ENCODE data around the gene HS3ST5. TPM values are rescaled to one million over a fixed set of nuclear protein-coding genes. Genes with fewer than 3 reads are reported as not detected.

The HS3ST5 gene
- total and polyA plus RNA-seq, 2 experiments from 2014 or later = 2.8 to 3.5 TPM

DNA sequence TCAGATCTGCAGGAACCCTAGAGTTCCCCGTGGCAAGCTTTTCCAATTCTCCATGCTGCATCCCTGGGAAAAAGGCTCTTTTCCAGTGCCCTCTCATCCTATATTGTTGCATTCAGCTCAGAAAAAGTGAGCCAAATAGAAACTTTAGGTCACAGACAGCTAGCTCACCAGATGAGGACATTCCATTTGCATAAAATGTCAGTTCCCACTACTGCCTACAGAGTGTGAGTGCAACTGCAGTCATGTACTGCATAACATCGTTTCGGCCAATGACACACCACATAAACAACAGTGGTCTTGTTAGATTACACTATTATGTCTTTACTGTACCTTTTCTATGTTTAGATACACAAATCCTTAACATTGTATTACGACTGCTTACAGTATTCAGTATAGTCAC, 8.6 kb downstream of the HS3ST5 start:
- H3K4me1 ChIP-seq (ENCODE audit: insufficient read depth) = peaks cover 45% of the 10 kb centered on the region

More for the DNA sequence above, 8.6 kb downstream of the HS3ST5 start:
- H3K27me3 ChIP-seq (ENCODE audit: insufficient read depth) = no peaks in the 10 kb centered on the region
- Mint-ChIP-seq H3K9me3 (no peaks in the 10 kb centered on the region), H3K27me3 (ENCODE audit: insufficient read depth, low read depth, poor library complexity) (peaks cover 3% of the 10 kb centered on the region), H3K36me3 (ENCODE audit: low read depth) (peaks cover 9% of the 10 kb centered on the region; the same call in 2 of the 3 replicates), H3K4me1 (peaks cover 46% of the 10 kb centered on the region), H3K27ac (no peak overlapping the region), H3K4me3 (no peak overlapping the region)
- TF ChIP-seq ZNF331 (CRISPR knock-in tag; IDR thresholded peaks at IDR 0.05; ENCODE audit: low read depth) = no peak
- TF ChIP-seq ZNF114 (CRISPR knock-in tag; IDR thresholded peaks at IDR 0.05) = no peak
- TF ChIP-seq EZH2phosphoT487 (IDR thresholded peaks at IDR 0.05; ENCODE audit: unreplicated experiment) = no peak
- TF ChIP-seq, protein P1, sequence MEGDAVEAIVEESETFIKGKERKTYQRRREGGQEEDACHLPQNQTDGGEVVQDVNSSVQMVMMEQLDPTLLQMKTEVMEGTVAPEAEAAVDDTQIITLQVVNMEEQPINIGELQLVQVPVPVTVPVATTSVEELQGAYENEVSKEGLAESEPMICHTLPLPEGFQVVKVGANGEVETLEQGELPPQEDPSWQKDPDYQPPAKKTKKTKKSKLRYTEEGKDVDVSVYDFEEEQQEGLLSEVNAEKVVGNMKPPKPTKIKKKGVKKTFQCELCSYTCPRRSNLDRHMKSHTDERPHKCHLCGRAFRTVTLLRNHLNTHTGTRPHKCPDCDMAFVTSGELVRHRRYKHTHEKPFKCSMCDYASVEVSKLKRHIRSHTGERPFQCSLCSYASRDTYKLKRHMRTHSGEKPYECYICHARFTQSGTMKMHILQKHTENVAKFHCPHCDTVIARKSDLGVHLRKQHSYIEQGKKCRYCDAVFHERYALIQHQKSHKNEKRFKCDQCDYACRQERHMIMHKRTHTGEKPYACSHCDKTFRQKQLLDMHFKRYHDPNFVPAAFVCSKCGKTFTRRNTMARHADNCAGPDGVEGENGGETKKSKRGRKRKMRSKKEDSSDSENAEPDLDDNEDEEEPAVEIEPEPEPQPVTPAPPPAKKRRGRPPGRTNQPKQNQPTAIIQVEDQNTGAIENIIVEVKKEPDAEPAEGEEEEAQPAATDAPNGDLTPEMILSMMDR (conservative IDR thresholded peaks at IDR 0.05; ENCODE audit: low read depth in 2 of 2) = no peak
- no peak for TF ChIP-seq JUNB (IDR thresholded peaks at IDR 0.05; ENCODE audit: unreplicated experiment)
- TF ChIP-seq NANOG (IDR thresholded peaks at IDR 0.05; ENCODE audit: borderline replicate concordance) = no peak
- TF ChIP-seq CREB1 (CRISPR knock-in tag; IDR thresholded peaks at IDR 0.05; ENCODE audit: low read depth) = no peak
- TF ChIP-seq, protein P2, sequence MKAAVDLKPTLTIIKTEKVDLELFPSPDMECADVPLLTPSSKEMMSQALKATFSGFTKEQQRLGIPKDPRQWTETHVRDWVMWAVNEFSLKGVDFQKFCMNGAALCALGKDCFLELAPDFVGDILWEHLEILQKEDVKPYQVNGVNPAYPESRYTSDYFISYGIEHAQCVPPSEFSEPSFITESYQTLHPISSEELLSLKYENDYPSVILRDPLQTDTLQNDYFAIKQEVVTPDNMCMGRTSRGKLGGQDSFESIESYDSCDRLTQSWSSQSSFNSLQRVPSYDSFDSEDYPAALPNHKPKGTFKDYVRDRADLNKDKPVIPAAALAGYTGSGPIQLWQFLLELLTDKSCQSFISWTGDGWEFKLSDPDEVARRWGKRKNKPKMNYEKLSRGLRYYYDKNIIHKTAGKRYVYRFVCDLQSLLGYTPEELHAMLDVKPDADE (IDR thresholded peaks at IDR 0.05) = no peak
- no peak for TF ChIP-seq POLR2AphosphoS5 (IDR thresholded peaks at IDR 0.05; ENCODE audit: low read depth)
- no peak for TF ChIP-seq EZH2 (IDR thresholded peaks at IDR 0.05; ENCODE audit: low read depth, unreplicated experiment)
- TF ChIP-seq, protein P3, sequence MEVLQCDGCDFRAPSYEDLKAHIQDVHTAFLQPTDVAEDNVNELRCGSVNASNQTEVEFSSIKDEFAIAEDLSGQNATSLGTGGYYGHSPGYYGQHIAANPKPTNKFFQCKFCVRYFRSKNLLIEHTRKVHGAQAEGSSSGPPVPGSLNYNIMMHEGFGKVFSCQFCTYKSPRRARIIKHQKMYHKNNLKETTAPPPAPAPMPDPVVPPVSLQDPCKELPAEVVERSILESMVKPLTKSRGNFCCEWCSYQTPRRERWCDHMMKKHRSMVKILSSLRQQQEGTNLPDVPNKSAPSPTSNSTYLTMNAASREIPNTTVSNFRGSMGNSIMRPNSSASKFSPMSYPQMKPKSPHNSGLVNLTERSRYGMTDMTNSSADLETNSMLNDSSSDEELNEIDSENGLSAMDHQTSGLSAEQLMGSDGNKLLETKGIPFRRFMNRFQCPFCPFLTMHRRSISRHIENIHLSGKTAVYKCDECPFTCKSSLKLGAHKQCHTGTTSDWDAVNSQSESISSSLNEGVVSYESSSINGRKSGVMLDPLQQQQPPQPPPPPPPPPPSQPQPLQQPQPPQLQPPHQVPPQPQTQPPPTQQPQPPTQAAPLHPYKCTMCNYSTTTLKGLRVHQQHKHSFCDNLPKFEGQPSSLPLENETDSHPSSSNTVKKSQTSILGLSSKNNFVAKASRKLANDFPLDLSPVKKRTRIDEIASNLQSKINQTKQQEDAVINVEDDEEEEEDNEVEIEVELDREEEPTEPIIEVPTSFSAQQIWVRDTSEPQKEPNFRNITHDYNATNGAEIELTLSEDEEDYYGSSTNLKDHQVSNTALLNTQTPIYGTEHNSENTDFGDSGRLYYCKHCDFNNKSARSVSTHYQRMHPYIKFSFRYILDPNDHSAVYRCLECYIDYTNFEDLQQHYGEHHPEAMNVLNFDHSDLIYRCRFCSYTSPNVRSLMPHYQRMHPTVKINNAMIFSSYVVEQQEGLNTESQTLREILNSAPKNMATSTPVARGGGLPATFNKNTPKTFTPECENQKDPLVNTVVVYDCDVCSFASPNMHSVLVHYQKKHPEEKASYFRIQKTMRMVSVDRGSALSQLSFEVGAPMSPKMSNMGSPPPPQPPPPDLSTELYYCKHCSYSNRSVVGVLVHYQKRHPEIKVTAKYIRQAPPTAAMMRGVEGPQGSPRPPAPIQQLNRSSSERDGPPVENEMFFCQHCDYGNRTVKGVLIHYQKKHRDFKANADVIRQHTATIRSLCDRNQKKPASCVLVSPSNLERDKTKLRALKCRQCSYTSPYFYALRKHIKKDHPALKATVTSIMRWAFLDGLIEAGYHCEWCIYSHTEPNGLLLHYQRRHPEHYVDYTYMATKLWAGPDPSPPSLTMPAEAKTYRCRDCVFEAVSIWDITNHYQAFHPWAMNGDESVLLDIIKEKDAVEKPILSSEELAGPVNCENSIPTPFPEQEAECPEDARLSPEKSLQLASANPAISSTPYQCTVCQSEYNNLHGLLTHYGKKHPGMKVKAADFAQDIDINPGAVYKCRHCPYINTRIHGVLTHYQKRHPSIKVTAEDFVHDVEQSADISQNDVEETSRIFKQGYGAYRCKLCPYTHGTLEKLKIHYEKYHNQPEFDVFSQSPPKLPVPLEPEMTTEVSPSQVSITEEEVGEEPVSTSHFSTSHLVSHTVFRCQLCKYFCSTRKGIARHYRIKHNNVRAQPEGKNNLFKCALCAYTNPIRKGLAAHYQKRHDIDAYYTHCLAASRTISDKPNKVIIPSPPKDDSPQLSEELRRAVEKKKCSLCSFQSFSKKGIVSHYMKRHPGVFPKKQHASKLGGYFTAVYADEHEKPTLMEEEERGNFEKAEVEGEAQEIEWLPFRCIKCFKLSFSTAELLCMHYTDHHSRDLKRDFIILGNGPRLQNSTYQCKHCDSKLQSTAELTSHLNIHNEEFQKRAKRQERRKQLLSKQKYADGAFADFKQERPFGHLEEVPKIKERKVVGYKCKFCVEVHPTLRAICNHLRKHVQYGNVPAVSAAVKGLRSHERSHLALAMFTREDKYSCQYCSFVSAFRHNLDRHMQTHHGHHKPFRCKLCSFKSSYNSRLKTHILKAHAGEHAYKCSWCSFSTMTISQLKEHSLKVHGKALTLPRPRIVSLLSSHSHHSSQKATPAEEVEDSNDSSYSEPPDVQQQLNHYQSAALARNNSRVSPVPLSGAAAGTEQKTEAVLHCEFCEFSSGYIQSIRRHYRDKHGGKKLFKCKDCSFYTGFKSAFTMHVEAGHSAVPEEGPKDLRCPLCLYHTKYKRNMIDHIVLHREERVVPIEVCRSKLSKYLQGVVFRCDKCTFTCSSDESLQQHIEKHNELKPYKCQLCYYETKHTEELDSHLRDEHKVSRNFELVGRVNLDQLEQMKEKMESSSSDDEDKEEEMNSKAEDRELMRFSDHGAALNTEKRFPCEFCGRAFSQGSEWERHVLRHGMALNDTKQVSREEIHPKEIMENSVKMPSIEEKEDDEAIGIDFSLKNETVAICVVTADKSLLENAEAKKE (CRISPR knock-in tag; IDR thresholded peaks at IDR 0.05) = no peak
- TF ChIP-seq STAT1 (IDR thresholded peaks at IDR 0.05; ENCODE audit: unreplicated experiment) = no peak
- TF ChIP-seq, protein P4, sequence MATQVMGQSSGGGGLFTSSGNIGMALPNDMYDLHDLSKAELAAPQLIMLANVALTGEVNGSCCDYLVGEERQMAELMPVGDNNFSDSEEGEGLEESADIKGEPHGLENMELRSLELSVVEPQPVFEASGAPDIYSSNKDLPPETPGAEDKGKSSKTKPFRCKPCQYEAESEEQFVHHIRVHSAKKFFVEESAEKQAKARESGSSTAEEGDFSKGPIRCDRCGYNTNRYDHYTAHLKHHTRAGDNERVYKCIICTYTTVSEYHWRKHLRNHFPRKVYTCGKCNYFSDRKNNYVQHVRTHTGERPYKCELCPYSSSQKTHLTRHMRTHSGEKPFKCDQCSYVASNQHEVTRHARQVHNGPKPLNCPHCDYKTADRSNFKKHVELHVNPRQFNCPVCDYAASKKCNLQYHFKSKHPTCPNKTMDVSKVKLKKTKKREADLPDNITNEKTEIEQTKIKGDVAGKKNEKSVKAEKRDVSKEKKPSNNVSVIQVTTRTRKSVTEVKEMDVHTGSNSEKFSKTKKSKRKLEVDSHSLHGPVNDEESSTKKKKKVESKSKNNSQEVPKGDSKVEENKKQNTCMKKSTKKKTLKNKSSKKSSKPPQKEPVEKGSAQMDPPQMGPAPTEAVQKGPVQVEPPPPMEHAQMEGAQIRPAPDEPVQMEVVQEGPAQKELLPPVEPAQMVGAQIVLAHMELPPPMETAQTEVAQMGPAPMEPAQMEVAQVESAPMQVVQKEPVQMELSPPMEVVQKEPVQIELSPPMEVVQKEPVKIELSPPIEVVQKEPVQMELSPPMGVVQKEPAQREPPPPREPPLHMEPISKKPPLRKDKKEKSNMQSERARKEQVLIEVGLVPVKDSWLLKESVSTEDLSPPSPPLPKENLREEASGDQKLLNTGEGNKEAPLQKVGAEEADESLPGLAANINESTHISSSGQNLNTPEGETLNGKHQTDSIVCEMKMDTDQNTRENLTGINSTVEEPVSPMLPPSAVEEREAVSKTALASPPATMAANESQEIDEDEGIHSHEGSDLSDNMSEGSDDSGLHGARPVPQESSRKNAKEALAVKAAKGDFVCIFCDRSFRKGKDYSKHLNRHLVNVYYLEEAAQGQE (IDR thresholded peaks at IDR 0.05; ENCODE audit: unreplicated experiment) = no peak
- DNase-seq (ENCODE audit: low spot score) = no peak
- no peaks in the 10 kb centered on the region for H3K36me3 ChIP-seq (ENCODE audit: insufficient read depth)
- no peaks in the 10 kb centered on the region; the same call in 1 of the 2 replicates for H3F3A ChIP-seq (replicated peaks; ENCODE audit: low read depth)
- ATAC-seq = peak; percentile 50
- no peaks in the 10 kb centered on the region for H3K9me2 ChIP-seq (ENCODE audit: insufficient read depth)
- H3K4me3 ChIP-seq = no peak overlapping the region
- H3K79me2 ChIP-seq (replicated peaks; ENCODE audit: insufficient read depth) = peaks cover 85% of the 10 kb centered on the region
- H4K20me1 ChIP-seq (replicated peaks; ENCODE audit: insufficient read depth) = no peaks in the 10 kb centered on the region
- H3K4me2 ChIP-seq = no peak overlapping the region
- H2AFZ ChIP-seq = no peak overlapping the region
- H3K27ac ChIP-seq (ENCODE audit: low read depth) = no peak overlapping the region

All from GM23338 (cell line).